MCF 10A (cell line): ENCODE data around the gene LDB1. TPM values are rescaled to one million over a fixed set of nuclear protein-coding genes. Genes with fewer than 3 reads are reported as not detected.
A peak's percentile ranks its signal among the peaks of the same experiment; 100 is the strongest.

Experiments used
- BruUV-seq: library from RNA; stranded (reverse); fragments of 400-500 nt; replicated peaks from 2 replicates; lab custom pipeline; 2021; lab: Mats Ljungman, UMichigan
- CTCF ChIA-PET: fragments of 300-600 bp; sonication (Branson Sonifier 250); formaldehyde crosslinking; extraction: SDS; loops from one replicate; lab custom pipeline; 2021; ENCODE audit warnings: antibody characterized with exemption, inconsistent platforms; lab: Yijun Ruan, JAX
- POLR2A ChIA-PET: fragments of 300-600, 350-650 bp; sonication (Branson Sonifier 250); formaldehyde crosslinking; extraction: SDS; loops from one replicate; lab custom pipeline; 2020; ENCODE audit warnings: antibody characterized with exemption, inconsistent platforms; lab: Yijun Ruan, JAX
- DNase-seq: peaks from one replicate; pipeline ENCODE4 v3.0.0-alpha.2; 2018; ENCODE audit not compliant: unreplicated experiment
- H3K27ac Mint-ChIP-seq: one replicate; pipeline ENCODE4 v1.8.0; 2022; ENCODE audit warnings: mild to moderate bottlenecking, low read depth, mixed read lengths; ENCODE audit not compliant: unreplicated experiment
- H3K27me3 Mint-ChIP-seq: one replicate; pipeline ENCODE4 v1.8.0; 2022; ENCODE audit warnings: mixed read lengths; ENCODE audit not compliant: insufficient read depth, unreplicated experiment
- H3K36me3 Mint-ChIP-seq: one replicate; pipeline ENCODE4 v1.8.0; 2022; ENCODE audit warnings: mild to moderate bottlenecking, moderate library complexity, mixed read lengths; ENCODE audit not compliant: insufficient read depth, unreplicated experiment
- H3K4me1 Mint-ChIP-seq: one replicate; pipeline ENCODE4 v1.8.0; 2022; ENCODE audit warnings: mixed read lengths; ENCODE audit not compliant: insufficient read depth, unreplicated experiment
- H3K4me3 Mint-ChIP-seq: one replicate; pipeline ENCODE4 v1.8.0; 2022; ENCODE audit warnings: mild to moderate bottlenecking, moderate library complexity, mixed read lengths; ENCODE audit not compliant: unreplicated experiment
- H3K9me3 Mint-ChIP-seq: one replicate; pipeline ENCODE4 v1.8.0; 2022; ENCODE audit warnings: mixed read lengths; ENCODE audit not compliant: unreplicated experiment
- intact Hi-C: fragments of 100-400 bp; cut with micrococcal nuclease; formaldehyde crosslinking; loops from 2 replicates; pipeline ENCODE4 v1.14.1; 2022
- total RNA-seq: library from RNA; stranded (reverse); gene quantifications from 2 replicates; pipeline ENCODE4 v1.2.3, GENCODE V29; 2022
- TF ChIP-seq, protein P1 (sequence below): fragments of 200-600 bp; IDR thresholded peaks from one replicate; pipeline ENCODE4 v1.8.0; 2022; ENCODE audit warnings: antibody characterized with exemption, mild to moderate bottlenecking; ENCODE audit not compliant: unreplicated experiment

The LDB1 gene
- total RNA-seq, 1 experiment from 2014 or later = 28.9 TPM

DNA sequence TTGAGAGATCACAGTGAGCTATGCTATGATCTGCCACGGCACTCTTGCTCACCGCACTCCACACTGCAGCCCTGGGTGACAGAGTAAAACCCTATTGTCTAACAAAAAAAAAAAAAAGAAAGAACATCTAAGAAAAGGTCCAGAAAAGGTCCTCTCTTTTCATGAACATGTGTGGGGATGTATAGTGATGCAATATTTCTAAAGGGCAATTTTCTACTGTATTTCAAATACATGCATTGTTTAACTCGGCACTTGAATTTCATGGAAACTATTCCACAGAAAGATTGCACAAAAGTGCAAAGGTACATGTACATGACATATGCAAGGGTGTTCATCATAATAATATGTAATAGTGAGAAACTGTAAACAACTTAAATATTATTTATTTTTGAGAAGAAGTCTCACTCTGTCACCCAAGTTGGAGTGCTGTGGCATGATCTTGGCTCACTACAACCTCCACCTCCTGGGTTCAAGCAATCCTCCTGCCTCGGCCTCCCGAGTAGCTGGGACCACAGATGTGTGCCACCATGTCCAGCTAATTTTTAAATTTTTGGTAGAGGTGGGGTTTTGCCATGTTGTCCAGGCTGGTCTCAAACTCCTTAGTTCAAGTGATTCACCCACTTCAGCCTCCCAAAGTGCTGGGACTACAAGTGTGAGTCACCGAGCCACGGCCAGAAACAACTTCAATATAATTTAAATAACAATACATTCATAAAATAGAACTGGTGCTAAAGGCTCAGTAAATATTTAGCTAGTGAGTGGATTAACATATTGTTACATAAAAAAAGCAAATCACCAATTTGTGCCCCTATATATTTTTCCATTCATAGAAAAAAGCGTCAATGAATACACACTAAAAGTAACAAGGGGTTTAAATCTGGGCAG, 11.4 kb upstream of the LDB1 start:
- peak; percentile 55 for DNase-seq
- TF ChIP-seq, protein P1, sequence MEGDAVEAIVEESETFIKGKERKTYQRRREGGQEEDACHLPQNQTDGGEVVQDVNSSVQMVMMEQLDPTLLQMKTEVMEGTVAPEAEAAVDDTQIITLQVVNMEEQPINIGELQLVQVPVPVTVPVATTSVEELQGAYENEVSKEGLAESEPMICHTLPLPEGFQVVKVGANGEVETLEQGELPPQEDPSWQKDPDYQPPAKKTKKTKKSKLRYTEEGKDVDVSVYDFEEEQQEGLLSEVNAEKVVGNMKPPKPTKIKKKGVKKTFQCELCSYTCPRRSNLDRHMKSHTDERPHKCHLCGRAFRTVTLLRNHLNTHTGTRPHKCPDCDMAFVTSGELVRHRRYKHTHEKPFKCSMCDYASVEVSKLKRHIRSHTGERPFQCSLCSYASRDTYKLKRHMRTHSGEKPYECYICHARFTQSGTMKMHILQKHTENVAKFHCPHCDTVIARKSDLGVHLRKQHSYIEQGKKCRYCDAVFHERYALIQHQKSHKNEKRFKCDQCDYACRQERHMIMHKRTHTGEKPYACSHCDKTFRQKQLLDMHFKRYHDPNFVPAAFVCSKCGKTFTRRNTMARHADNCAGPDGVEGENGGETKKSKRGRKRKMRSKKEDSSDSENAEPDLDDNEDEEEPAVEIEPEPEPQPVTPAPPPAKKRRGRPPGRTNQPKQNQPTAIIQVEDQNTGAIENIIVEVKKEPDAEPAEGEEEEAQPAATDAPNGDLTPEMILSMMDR = no peak
- intact Hi-C loops = loop anchor here (1.0 kb wide), 2 partner anchors 21 to 66 kb away; partner anchors contain the start of genes HPS6 and NOLC1
- ChIA-PET POLR2A (interaction anchor here (0.7 to 2.7 kb wide), 18 partner anchors 10 to 313 kb away, joined by 3 to 12 read pairs (median 4); partner anchors contain the start of gene CUEDC2), CTCF (interaction anchor here (0.6 to 1.5 kb wide), 16 partner anchors 8 to 571 kb away, joined by 3 to 6 read pairs (median 4); partner anchors contain the start of gene HPS6)
- Mint-ChIP-seq H3K27me3 (no peaks in the 10 kb centered on the region), H3K4me1 (peaks cover 30% of the 10 kb centered on the region), H3K9me3 (no peaks in the 10 kb centered on the region), H3K36me3 (peaks cover 18% of the 10 kb centered on the region), H3K27ac (no peak overlapping the region), H3K4me3 (no peak overlapping the region)
- no TSS peak for BruUV-seq

DNA sequence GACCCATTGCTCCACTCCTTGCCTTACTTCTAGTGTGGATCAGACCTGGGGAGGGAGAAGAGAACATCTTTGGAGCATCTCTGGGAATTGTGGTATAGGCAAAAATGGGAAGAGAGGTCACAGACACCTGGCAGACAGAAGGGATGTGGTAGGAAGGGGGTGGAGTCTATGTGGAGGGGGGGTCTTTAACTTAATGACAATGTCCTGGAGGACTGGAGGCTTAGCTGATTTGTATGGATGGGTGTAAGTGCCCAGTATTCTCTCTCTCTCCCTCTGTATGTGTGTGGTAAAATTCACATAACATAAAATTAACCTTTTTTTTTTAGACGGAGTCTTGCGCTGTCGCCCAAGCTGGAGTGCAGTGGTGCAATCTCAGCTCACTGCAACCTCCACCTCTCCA, 3.1 kb upstream of the LDB1 start:
- H3K4me1 Mint-ChIP-seq = peaks cover 21% of the 10 kb centered on the region
- no peaks in the 10 kb centered on the region for H3K9me3 Mint-ChIP-seq
- H3K27me3 Mint-ChIP-seq = no peaks in the 10 kb centered on the region
- no peaks in the 10 kb centered on the region for H3K36me3 Mint-ChIP-seq
- H3K27ac Mint-ChIP-seq = no peak overlapping the region
- no TSS peak for BruUV-seq
- TF ChIP-seq, protein P1 = no peak
- no peak overlapping the region for H3K4me3 Mint-ChIP-seq
- CTCF ChIA-PET = interaction anchor here (0.6 to 1.4 kb wide), 3 partner anchors 9 to 176 kb away, joined by 3 to 6 read pairs (median 5); no protein-coding TSS in a partner anchor
- DNase-seq = no peak
- POLR2A ChIA-PET = interaction anchor here (0.7 to 1.8 kb wide), 3 partner anchors 29 to 298 kb away, joined by 3 to 6 read pairs (median 5); partner anchors contain the start of genes FBXL15 and NOLC1
- intact Hi-C loops = no loop called here

DNA sequence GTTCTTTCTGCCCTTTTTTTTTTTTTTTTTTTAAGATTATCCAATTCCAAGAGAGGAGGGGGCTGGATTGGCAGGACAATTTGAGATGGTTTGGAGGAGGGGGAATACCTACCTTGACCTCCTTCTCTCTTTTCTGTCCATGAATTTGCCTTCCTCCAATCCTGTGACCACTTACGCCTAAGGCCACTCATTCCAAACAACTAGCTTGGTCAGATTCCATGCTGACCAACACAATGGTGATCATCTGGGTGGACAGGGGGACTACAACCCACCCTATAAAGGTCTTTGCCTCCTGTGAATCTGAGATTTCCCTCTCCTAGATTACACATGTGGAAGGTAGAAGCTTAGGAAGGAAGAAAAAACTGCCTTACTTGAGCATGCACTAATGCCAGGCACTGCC, 2.3 kb upstream of the LDB1 start:
- no peaks in the 10 kb centered on the region for H3K27me3 Mint-ChIP-seq
- TF ChIP-seq, protein P1 = no peak
- H3K36me3 Mint-ChIP-seq = no peaks in the 10 kb centered on the region
- H3K9me3 Mint-ChIP-seq = no peaks in the 10 kb centered on the region
- CTCF ChIA-PET = interaction anchor here (1.7 kb wide), 2 partner anchors 9 to 50 kb away, joined by 4 to 6 read pairs; no protein-coding TSS in a partner anchor
- peaks cover 22% of the 10 kb centered on the region for H3K4me1 Mint-ChIP-seq
- intact Hi-C loops = no loop called here
- POLR2A ChIA-PET = interaction anchor here (0.6 to 1.7 kb wide), 3 partner anchors 9 to 574 kb away, joined by 3 to 8 read pairs (median 5); partner anchors contain the start of gene FBXL15
- H3K4me3 Mint-ChIP-seq = no peak overlapping the region
- no peak for DNase-seq
- BruUV-seq = no TSS peak
- no peak overlapping the region for H3K27ac Mint-ChIP-seq
